SH-SY5Y (cell line): ENCODE measurements around the gene PDE1C.

Experiments used
- GATA2 ChIP-seq: IDR thresholded peaks from 2 replicates; pipeline ENCODE4 v1.6.1; 2011; ENCODE audit warnings: mild to moderate bottlenecking, low read depth, low read length
- GATA3 ChIP-seq: IDR thresholded peaks from 2 replicates; pipeline ENCODE4 v1.6.1; 2011; ENCODE audit warnings: low read depth, mild to moderate bottlenecking, low read length, moderate library complexity

PDE1C gene

GRCh38 chr7:32070406-32071360 lies at the start of gene PDE1C:
Gene PDE1C (minus strand): TSS chr7:32070407.
- TF ChIP-seq GATA2: no peak
- no peak for TF ChIP-seq GATA3

GRCh38 chr7:32119790-32120196 lies 49.6 kb upstream of the PDE1C start:
- TF ChIP-seq GATA2: no peak
- no peak for TF ChIP-seq GATA3

- TF ChIP-seq GATA2 (no peak), GATA3 (no peak)
Measured at GRCh38 chr7:32117837-32118236, 47.6 kb upstream of the PDE1C start.

GRCh38 chr7:32116436-32116835 lies 46.2 kb upstream of the PDE1C start:
- no peak for TF ChIP-seq GATA2

GRCh38 chr7:32115831-32116230 lies 45.6 kb upstream of the PDE1C start:
- TF ChIP-seq GATA3: no peak
- no peak for TF ChIP-seq GATA2

GRCh38 chr7:32108651-32109050 lies 38.4 kb upstream of the PDE1C start:
- TF ChIP-seq GATA3: no peak
- TF ChIP-seq GATA2: no peak

GRCh38 chr7:32104766-32105165 lies 34.6 kb upstream of the PDE1C start:
- no peak for TF ChIP-seq GATA3
- TF ChIP-seq GATA2: no peak

GRCh38 chr7:32103361-32103760 lies 33.2 kb upstream of the PDE1C start:
- TF ChIP-seq GATA2 (no peak), GATA3 (no peak)

GRCh38 chr7:32102432-32102873 lies 32.2 kb upstream of the PDE1C start:
- TF ChIP-seq GATA3 (no peak), GATA2 (no peak)

GRCh38 chr7:32100407-32100907 lies 30.2 kb upstream of the PDE1C start:
- TF ChIP-seq GATA2 (no peak), GATA3 (no peak)

- TF ChIP-seq GATA2 (no peak), GATA3 (no peak)
Measured at GRCh38 chr7:32094516-32094915, 24.3 kb upstream of the PDE1C start.

GRCh38 chr7:32093415-32094408 lies 23.5 kb upstream of the PDE1C start:
- TF ChIP-seq GATA2 (no peak), GATA3 (no peak)

GRCh38 chr7:32092346-32092745 lies 22.1 kb upstream of the PDE1C start:
- TF ChIP-seq GATA3 (no peak), GATA2 (no peak)

- TF ChIP-seq GATA3 (no peak), GATA2 (no peak)
Measured at GRCh38 chr7:32091608-32092210, 21.5 kb upstream of the PDE1C start.

GRCh38 chr7:32089678-32090077 lies 19.5 kb upstream of the PDE1C start:
- TF ChIP-seq GATA2 (no peak), GATA3 (no peak)
